ENCODE measurements around the gene ATG2A.
A peak's percentile ranks its signal among the peaks of the same experiment; 100 is the strongest.

ATG2A gene

DNA sequence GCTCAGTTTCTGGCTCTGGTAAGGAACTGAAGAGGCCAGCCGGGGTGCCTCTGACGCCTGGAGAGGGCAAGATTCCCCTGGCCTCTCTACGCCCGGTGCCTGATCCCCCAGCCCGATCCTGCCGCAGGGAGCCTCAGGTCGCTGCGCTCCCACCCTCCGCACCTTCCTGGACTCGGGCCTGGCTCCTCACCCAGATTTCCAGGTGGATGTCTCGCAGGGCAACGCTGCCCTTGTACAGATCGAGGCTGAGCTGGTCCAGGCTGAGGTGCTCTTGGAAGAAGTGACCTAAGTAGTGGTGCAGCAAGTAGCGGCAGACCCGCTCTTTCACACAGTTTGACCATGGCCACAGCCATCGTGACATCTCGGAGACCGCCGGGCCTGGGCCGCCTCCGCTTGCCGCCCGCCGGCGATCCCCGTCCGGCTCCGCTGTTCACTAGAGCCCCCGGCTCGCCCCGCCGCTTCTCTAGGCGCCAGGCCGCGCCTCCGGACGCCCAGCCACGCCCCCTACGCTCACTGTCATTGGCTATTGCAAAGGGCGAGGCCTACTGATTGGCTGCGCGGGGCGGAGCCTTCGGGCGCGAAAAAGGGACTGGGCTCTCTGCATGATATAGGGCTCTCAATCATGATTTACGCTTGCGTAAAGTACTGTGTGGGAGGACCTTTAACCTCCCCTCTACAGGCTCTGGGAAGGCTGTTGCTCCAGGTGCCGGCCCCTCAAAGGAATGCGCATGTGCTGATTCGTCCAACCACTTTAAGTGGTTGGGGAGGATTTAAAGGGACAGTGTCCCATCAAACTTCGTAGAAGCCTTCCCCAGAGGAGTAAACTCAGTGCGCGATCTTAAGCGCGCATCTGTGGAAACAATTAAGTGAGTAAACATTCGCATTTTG is at the start of gene ATG2A:
TSS of gene ATG2A (minus strand) at position 435 of the 888 bp plus-strand sequence. CDS start at position 361, 74 bp downstream.
- DNase-seq (ENCODE audit: low read depth in 2 of 2): peak; percentile 97 to 99

DNA sequence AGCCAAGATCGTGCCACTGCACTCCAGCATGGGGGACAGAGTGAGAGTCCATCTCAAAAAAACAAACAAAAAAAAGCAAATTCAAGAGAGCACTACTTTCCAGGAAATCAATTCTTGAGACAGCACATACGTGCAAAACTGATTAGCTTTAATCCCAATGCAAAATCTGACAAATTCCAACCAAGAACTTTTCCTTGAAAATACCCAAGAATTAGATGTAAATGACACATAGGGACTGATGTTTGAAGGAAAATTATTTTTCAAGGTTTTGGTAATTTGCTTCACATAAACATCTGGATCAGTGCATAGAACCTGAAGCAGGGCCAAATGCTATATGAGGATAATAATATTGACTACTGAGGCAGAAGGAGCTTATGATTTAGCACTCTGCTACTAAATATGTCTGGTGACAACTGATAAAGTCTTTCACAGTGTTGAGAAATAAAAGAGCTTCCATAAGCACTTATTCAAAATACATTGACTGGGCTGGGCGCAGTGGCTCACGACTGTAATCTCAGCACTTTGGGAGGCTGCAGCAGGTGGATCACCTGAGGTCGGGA is 46.1 kb upstream of the ATG2A start:
- DNase-seq (ENCODE audit: low read depth in 2 of 2): no peak

DNA sequence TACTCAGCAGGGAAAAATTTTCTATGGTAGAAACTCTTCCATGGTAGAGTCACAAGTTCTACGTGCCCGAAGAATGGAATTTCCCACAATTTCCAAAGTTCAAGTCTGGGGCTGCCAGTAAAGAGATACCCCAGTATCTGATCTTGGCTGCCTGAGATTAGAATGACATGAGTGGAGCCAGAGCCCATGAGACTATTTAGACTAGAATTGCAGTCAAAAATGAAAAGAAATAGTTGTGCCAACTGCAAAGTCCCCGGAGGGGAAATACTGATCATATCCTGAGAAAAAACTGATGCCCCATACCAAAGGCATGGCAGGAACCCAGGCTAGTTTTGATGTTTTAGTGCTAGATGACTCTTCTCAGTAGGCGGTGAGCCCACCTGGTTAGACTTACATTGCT is 43.7 kb upstream of the ATG2A start:
- DNase-seq (ENCODE audit: low read depth in 2 of 2): no peak

DNA sequence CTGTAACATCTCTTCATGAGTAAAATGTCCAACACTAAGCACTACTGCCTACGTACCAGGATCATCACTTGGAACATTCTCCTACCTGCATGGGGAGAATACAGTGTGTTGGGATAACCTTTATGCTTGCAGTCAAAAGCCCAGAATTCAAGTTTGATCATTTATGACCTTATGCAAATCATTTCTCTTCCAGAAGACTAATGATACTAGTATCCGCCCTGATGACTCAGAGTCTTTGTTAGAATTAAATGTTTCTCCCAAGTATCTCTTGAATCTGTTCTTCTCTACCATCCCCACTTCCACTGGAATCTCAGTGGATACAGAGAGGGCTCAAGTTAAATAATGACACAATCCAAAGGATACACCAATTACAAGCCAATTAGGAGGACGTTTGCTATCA is 42.5 kb upstream of the ATG2A start:
- DNase-seq (ENCODE audit: low read depth in 2 of 2): no peak

DNA sequence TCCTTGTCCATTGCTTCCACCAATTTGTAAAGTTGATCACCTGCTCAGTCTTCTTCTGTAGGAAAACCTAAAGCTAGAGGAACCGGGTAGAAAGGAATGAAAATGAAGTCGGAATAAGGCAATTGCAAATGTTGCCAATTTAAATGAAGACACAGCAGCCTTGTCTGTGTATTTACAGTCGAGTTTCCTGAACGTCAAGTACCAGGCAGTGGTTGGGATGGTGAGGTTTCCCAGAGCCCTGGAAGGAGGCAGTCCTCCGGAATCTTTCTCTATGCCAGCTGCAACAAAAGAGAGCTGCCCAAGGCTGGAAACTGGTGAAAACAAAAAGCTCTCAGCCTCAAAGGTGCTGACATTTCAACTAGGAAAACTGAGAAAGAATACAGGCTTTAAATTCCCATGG is 37.2 kb upstream of the ATG2A start:
- no peak for DNase-seq (ENCODE audit: low read depth in 2 of 2)

DNA sequence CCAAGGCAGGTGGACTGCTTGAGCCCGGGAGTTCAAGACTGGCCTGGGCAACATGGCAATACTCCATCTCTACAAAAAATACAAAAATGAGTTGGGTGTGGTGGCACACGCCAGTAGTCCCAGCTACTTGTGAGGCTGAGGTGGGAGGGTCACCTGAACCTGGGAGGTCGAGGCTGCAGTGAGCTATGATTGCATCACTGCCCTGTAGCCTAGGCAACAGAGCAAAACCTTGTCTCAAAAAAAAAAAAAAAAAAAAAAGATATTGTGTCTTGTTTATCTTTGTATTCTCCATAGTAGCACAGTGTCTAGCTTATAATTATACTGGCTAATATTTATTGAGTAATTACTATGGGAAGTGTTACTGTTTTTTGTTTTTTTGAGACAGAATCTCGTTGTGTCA is 34.5 kb upstream of the ATG2A start:
- no peak for DNase-seq (ENCODE audit: low read depth in 2 of 2)

DNA sequence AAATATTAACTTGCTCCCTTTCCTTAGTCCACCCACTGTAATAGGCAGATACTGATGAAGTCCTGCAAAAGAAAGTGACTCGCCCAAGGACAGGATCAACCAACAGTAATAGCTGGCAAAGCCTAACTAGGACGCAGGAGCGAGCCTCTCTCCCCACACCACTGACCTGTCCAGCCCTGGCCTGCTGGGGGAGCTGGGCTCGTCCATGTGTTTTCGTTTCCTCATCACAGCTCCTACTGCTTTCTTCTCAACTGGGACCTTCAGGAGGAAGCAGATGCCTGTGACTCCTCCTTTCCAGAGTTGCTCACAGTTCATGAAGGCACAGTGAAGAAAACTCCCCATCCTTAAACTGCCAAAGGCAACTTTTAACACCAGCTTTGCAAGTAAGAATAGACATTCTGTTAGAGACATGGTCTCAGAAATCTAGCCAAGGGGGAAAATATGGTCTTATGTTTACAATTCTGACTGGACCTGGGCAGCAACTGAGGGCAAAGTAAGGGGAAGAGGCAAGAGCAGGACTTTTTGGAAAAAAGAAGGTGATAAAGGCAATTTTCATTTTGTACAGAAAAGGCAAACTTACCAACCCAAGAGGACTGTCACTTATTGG is 30.3 kb upstream of the ATG2A start:
- no peak for DNase-seq (ENCODE audit: low read depth in 2 of 2)

DNA sequence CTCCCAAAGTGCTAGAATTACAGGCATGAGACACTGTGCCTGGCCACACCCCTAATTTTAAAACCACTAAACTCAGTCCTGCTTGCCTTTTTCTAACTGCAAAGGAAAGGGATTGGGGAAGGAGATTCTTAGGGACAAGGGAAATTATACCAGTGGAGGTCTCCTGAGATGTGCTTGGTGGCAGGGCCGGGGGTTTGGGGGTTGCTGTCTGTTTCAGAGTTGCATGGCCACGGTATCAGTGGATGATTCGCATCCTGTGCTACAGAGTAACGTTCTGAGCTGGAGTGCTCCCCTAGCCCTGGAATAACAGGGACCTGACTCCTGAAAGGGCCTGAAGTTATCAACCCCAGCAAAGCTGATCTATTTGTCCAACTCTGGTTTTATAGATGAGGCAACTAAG is 19.5 kb upstream of the ATG2A start:
- DNase-seq (ENCODE audit: low read depth in 2 of 2): no peak

DNA sequence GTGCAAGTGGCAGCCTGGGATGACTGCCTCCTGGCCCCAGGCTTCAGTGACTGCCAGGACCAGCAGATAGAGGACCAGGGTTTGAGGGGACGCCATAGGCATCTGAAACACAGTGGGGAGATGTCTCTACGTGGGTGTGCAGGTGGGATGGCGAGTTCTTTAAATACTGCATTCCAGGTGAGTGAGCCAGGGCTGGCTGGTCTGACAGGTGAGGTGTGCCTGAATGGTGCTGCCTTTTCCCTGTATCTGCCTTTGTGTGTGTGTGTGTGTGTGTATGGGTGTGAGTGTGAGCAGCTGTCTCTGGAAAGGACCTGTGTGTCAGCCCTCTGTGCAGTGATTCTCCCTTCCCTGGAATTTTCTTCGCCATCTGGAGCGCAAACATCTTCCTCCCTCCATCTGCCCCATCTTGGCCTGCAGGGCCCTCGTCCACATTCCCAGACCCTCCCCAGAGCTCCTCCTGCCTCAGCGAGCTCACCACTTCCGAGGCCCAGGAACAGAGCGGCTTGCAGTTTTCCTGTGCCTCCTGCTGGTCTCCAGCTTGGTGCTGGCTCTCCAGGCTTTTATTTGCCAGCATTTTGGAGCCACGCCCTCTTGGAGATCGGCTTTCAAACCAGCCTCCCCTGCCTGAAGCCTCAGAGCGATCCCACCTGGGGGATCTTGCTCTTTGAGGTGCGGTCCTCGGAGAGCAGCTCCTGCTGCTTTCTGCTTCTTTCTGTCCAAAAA is 18.5 kb upstream of the ATG2A start, which contains the start of gene GPHA2:
TSS of gene GPHA2 (minus strand) at position 535 of the 723 bp plus-strand sequence. CDS start at position 102, 433 bp downstream.
- DNase-seq (ENCODE audit: low read depth in 2 of 2): no peak

DNA sequence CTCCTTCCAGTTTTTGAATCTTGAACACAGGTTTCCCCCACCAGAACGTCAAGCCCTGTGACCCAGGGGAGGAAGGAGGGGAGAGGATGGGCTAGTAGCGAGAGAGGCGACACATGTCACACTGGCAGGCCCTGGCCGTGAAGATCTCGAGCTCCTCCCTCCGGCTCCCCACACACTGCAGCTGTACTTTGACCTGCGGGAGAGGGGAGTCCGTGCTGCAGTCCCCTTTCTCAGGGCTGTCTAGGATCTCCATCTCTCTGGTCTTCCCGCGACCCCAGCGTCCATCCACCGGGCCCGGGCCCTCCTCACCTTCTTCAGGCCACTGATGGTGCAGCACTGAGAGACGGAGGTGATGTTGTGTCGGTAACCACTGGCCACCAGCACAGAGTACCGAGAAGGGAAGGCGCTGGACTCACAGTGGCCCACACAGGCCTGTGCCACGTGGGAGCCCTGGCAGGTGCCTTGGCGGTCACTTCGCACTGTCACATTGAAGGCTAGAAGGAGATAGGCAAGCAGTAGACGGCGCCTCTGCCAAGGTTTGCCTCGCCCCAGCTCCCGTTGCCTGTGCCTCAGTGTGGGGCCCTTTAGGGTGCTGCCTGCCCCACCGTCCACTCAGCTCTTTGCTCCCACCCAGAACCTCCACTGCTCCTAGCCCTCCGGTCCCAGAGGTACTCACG is 17.8 kb upstream of the ATG2A start:
- no peak for DNase-seq (ENCODE audit: low read depth in 2 of 2)

DNA sequence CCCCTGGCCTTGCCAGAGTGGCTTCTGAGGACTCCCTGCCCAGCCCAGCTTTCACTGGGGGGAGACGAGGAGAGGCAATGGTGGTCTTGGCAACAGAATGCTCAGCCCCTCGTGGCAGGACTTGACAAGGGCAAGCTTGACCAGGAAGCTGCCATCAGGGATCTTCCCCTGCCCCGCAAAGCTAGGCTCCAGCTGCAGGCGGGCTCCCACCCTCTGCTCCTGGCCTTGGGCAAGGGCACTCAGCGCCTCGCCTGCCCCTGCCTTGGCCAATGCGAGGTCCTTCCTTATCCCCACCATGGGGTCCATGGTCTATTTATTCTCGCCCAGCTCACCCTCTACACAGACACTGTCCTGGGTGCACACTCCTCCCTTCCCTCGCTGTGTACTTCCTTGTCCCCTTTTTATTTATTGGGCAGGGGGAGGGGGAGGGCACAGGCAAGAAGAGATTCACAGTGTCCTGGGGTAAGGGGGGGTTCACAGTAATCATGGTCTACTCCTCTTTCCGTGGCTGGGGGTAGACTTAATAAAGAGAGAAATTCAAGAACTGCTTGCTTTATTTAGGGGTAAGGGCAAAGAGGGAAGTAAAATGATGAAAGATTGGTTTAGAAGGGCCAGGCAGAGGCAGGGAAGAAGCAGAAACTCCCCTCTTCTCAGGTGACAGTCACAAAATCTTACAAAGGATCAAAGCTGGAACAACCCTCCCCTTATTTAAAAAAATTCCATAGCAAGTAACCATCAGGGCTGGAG is 17.1 kb upstream of the ATG2A start:
- DNase-seq (ENCODE audit: low read depth in 2 of 2): no peak

DNA sequence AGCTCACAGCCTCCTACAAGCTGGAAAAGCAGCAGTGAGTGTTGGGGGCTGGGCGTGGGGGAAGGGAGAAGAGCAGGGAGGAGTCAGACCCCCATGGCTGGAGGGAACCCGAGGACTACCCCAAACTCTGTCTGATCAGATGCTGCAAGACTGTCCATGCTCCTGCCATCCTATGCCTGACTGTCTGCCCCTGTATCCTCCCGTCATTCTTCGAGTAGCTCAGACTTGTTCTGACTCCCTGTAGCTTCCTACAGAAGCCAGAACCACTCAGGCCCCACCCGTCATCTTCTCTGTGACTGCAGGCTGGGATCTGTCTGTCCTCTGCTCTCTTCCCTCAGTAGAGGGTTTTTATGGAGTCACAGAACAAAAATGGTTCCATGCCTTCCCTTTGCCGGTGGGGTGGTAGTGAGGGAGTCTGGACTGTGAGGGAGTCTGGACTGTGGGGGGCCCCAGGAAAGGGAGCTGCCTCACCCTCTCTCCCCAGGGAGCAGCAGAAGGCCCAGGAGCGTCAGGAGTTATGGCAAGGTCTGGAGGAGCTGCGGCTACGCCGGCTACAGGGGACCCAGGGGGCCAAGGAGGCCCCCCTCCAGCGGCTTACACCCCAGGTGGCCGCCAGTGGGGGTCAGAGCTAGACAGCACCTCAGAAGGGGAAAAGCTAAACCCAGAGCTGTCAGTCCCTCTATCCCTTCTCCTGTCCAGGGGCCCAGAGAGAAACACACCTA is 16.4 kb upstream of the ATG2A start:
- no peak for DNase-seq (ENCODE audit: low read depth in 2 of 2)

DNA sequence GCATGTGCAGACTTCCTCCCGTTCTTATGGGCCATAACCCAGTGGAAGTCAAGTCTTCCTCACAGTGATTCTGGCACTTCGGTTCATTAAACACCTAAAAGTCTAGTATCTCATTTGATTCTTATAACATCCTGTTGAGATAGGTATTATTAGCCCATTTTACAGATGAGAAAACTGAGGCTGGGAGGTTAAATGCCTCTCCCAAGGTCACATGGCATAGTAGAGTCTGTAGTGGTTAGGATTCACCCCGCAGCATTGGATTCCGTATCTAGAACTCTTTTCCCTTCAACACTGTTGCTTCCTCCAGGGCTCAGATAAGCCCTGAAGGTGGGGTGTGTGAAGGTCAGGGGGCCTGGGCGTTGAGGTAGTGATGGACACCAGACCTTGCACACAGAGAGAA is 15.3 kb upstream of the ATG2A start:
- DNase-seq (ENCODE audit: low read depth in 2 of 2): no peak

DNA sequence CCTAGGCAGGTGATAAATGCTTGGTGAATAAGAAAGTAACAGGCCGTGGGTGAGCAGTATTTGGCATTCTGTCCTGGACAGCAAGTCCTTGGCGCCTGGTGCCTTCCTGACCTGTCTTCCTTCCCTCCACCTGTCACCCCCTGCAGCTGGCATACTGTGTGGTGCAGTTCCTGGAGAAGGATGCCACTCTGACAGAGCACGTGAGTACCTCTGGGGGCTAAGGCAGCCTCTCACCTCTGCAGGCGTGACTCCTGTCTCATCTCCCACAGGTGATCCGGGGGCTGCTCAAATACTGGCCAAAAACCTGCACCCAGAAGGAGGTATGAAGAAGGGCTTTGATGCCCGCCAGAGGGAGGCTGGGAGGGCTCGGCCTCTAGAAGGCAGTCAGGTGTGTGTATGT is 14.3 kb upstream of the ATG2A start:
- DNase-seq (ENCODE audit: low read depth in 2 of 2): no peak

DNA sequence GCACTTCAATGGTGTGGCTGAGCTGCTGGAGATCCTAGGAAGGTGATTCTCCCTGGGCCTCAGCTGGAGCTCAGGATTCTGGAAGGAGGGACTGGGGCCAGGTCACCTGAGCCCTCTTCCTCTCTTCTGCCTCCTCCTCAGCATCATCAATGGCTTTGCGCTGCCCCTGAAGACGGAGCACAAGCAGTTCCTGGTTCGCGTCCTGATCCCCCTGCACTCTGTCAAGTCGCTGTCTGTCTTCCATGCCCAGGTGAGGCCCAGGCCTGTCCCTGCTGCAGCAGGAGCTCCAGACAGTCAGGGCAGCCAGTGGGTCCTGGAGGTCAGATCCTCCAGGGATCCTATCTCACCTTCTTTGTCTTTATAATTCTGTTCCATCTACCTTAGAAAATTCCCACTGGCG is 13.3 kb upstream of the ATG2A start:
- DNase-seq (ENCODE audit: low read depth in 2 of 2): no peak

DNA sequence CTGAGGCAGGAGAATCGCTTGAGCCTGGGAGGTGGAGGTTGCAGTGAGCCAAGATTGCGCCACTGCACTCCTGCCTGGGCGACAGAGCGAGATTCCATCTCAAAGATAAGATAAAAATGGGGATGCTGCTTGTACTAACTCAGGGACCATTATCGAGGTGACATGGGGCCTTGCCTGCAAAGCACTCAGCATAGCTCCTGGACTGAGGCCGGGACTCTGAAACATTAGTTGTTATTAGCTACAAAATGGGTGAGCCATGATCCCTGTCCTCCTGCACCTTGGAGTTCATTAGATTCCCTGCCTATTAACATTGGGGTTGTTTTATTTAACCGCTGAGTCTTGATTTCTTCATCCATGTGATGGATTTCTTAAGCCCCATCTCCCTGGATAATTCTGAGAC is 12.6 kb upstream of the ATG2A start:
- no peak for DNase-seq (ENCODE audit: low read depth in 2 of 2)

DNA sequence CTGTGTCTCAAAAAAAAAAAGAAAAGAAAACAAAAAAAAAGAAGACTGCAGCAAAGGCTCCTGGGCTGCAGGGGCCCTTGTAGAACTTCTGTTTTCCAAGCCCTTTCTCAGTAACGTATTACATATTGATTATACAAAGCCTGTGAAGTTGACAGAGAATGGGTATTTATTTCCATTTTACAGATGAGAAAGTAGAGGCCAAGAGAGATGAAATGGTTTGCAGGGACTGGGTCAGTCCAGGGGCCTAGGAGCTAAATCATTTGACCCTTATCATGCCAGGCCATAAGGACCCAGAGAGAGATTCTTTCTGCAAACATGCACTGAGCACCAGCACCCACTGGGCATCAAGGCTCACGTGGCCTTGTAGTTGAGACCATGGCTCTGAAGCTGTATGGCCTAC is 11.9 kb upstream of the ATG2A start:
- DNase-seq (ENCODE audit: low read depth in 2 of 2): no peak

DNA sequence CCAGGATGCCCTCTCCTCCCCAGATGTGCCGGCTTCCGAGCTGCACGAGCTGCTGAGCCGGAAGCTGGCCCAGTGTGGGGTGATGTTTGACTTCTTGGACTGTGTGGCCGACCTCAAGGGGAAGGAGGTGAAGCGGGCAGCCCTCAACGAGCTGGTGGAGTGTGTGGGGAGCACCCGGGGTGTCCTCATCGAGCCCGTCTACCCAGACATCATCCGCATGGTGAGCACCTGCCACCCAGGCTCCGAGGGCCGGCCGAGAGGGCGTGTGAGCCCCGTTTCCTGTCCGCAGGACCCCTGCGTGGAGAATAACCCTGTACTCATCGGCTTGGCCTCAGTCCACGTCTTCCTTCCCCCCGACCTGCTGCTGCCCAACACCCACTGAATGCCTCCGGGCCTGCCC is 9.7 kb upstream of the ATG2A start:
- DNase-seq (ENCODE audit: low read depth in 2 of 2): no peak

DNA sequence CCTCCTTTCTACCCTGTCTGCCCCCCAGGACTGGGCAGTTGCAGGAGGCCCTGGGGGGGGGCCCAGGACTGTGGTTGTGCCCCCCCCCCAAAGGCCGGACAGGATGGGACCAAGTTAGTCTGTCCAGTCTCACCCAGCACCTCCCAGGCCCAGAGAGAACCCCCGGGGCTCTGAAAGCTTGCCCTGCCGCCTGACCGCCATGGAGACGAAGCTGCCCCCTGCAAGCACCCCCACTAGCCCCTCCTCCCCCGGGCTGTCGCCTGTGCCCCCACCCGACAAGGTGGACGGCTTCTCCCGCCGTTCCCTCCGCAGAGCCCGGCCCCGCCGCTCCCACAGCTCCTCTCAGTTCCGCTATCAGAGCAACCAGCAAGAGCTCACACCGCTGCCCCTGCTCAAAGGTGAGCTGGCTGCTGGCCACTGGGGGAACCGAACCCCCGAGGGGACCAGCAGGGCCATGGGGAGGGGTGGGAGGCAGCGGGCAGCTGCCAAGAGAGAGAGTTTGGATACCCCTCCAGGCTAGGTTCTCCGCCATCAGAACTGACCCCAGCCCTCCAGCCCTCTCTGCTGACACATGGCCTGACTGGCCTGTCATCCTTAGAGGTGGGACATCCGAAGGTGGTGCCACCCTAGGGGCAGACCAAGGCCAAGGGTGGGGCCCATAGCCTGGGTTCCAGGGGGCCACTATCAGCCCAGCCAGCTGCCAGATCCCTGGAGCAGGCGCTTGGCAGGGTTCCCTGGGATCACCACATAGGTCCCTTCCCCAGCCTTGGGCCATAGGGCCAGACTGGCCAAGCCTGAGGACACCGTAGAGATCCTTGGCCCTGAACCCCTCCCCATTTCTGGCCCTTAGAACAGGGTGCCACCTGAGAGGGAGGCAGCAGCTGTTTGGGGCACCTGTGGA is 8.8 kb upstream of the ATG2A start:
- DNase-seq (ENCODE audit: low read depth in 2 of 2): no peak
